WERI-Rb-1 (cell line): ENCODE data around the gene PFAS.
A peak's percentile ranks its signal among the peaks of the same experiment; 100 is the strongest.

Experiments used
- DNase-seq: peaks from one replicate; pipeline ENCODE4 v3.0.0-alpha.2; 2020
- H3K27ac ChIP-seq: fragments of 250-450 bp; sonication (Bioruptor Pico); 2 replicates; pipeline ENCODE4 v1.5.1; 2020; ENCODE audit warnings: mild to moderate bottlenecking, moderate library complexity
- H3K27me3 ChIP-seq: fragments of 250-450 bp; sonication (Bioruptor Pico); 2 replicates; pipeline ENCODE4 v1.5.1; 2021; ENCODE audit warnings: mild to moderate bottlenecking, low read depth, moderate library complexity; ENCODE audit not compliant: insufficient read depth, severe bottlenecking
- H3K36me3 ChIP-seq: fragments of 250-450 bp; sonication (Bioruptor Pico); 2 replicates; pipeline ENCODE4 v1.5.1; 2020; ENCODE audit warnings: mild to moderate bottlenecking, moderate library complexity
- H3K4me3 ChIP-seq: 2 replicates; pipeline ENCODE4 v1.5.1; 2011; ENCODE audit warnings: low read depth, mild to moderate bottlenecking, control low read depth, low read length
- H3K9me3 ChIP-seq: fragments of 250-450 bp; sonication (Bioruptor Pico); 2 replicates; pipeline ENCODE4 v1.5.1; 2021; ENCODE audit warnings: mild to moderate bottlenecking, moderate library complexity; ENCODE audit not compliant: severe bottlenecking
- TF ChIP-seq, protein P1 (sequence below): IDR thresholded peaks from 2 replicates; pipeline ENCODE4 v1.5.1; 2011; ENCODE audit warnings: low read depth, mild to moderate bottlenecking, control low read depth, inconsistent platforms, low read length

Gene PFAS

DNA sequence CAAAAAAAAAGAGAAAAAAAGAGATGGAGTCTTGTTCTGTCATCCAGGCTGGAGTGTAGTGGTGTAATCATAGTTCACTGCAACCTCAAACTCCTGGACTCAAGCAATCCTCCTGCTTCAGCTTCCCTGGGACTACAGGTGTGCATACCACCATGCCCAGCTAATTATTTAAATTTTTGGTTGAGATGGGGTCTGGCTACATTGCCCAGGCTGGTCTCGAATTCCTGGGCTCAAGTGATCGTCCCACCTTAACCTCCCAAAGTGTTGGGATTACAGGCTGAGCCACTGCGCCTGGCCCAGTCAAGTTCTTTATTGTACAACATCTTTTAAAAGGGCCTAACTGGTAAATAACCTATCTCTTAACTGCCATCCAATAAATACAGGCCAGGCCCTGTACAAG lies 33.3 kb downstream of the PFAS start:
- Histone ChIP-seq H3K36me3 (no peaks in the 10 kb centered on the region), H3K27me3 (no peaks in the 10 kb centered on the region), H3K4me3 (no peak overlapping the region), H3K9me3 (no peaks in the 10 kb centered on the region), H3K27ac (no peak overlapping the region)
- TF ChIP-seq, protein P1, sequence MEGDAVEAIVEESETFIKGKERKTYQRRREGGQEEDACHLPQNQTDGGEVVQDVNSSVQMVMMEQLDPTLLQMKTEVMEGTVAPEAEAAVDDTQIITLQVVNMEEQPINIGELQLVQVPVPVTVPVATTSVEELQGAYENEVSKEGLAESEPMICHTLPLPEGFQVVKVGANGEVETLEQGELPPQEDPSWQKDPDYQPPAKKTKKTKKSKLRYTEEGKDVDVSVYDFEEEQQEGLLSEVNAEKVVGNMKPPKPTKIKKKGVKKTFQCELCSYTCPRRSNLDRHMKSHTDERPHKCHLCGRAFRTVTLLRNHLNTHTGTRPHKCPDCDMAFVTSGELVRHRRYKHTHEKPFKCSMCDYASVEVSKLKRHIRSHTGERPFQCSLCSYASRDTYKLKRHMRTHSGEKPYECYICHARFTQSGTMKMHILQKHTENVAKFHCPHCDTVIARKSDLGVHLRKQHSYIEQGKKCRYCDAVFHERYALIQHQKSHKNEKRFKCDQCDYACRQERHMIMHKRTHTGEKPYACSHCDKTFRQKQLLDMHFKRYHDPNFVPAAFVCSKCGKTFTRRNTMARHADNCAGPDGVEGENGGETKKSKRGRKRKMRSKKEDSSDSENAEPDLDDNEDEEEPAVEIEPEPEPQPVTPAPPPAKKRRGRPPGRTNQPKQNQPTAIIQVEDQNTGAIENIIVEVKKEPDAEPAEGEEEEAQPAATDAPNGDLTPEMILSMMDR = no peak
- no peak for DNase-seq

- TF ChIP-seq, protein P1 = no peak
- H3K4me3 ChIP-seq = no peak overlapping the region
Observed at GRCh38 chr17:8283356-8283755, 34.3 kb downstream of the PFAS start.

GRCh38 chr17:8284126-8284525 lies 35.0 kb downstream of the PFAS start:
- Histone ChIP-seq H3K9me3 (no peaks in the 10 kb centered on the region), H3K27ac (no peak overlapping the region), H3K4me3 (no peak overlapping the region), H3K36me3 (peaks cover under 1% of the 10 kb centered on the region; the same call in 1 of the 2 replicates), H3K27me3 (no peaks in the 10 kb centered on the region)
- no peak for DNase-seq
- TF ChIP-seq, protein P1 = no peak

More at GRCh38 chr17:8283356-8283755, 34.3 kb downstream of the PFAS start:
- no peak for DNase-seq
- no peaks in the 10 kb centered on the region for H3K27me3 ChIP-seq
- no peaks in the 10 kb centered on the region for H3K36me3 ChIP-seq
- no peak overlapping the region for H3K27ac ChIP-seq
- H3K9me3 ChIP-seq = no peaks in the 10 kb centered on the region

DNA sequence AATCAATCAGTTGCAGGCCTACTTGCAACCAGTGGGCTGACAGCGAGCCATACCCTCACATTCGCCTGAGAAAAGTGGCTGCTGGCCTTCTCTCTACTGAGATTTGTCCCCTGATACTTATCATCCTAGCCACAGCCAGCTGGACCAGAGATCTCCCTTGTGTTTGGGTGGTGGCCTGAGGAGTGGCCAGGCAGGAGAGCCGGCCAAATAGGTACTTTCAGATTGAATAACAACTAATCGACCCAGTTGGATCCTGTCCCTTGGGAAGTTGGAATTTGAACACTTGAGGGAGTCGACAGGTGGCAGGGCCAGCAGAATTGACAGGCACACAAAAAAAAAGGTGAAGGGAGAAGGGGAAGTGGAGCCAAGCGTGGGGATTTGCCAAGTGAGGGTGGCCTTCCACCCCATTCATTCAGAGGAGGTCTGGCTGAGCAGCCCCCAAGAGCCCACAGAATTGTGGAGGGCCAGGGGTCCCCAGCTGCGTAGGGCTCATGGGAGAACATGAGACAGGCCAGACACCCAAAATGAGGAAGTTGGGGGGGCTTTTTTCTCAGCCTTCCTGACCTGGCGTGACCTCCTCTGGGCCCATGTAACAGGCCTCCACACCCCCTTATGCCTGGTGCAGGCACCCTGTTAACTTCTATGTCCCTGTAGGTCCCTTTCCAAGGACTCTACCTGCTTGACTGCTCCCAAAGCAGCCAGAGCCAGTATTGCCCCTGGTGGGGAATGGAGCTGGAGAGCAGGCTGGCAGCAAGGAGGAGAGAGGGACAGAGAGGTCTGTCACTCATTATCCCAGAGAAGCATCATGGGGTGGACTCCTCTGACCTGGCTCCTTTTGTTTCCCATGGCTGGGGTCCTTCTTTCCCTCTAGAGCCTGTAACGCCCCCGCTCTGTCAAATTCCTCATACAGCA lies 36.4 kb downstream of the PFAS start:
- no peaks in the 10 kb centered on the region for H3K9me3 ChIP-seq
- TF ChIP-seq, protein P1 = no peak
- no peak overlapping the region for H3K4me3 ChIP-seq
- no peaks in the 10 kb centered on the region for H3K27me3 ChIP-seq
- DNase-seq = no peak
- H3K27ac ChIP-seq = no peak overlapping the region
- peaks cover 11% of the 10 kb centered on the region for H3K36me3 ChIP-seq

DNA sequence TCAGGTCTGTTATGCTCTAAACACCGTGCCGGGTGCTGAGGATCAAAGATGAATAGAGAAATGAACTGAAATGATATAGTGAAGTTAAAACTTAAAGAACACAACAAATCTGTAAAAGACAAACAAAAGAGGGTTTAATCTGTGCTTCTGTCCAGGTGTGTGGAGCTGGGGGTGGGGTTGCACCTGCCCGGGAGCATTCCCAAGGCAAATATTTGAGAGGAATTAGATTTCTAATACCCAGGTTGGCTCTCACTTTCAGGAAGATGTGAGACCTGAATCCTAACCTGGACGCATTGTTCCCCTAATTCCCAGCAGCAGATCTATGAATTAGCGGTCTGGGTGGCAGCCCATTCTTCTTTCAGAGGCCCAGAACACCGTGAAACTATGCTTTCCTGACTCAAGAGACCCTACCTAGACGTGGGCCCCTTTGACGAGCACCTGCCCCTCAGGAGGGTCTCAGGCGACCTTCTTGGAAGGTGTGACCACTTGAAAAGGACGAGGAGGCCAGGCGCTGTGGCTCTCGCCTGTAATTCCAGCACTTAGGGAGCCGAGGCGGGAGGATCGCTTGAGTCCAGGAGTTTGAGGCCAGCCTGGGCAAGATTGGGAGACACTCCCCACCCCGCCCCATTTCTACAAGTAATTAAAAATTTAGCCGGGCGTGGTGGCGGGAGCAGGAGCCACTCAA lies 38.7 kb downstream of the PFAS start:
- H3K27ac ChIP-seq = peak overlapping the region; percentile 92
- peak overlapping the region; percentile 79 for H3K4me3 ChIP-seq
- DNase-seq = no peak
- H3K27me3 ChIP-seq = no peaks in the 10 kb centered on the region
- no peaks in the 10 kb centered on the region for H3K9me3 ChIP-seq
- TF ChIP-seq, protein P1 = no peak
- peaks cover 11% of the 10 kb centered on the region for H3K36me3 ChIP-seq
